ENCODE measurements around the gene OBP2B.

Gene OBP2B

DNA sequence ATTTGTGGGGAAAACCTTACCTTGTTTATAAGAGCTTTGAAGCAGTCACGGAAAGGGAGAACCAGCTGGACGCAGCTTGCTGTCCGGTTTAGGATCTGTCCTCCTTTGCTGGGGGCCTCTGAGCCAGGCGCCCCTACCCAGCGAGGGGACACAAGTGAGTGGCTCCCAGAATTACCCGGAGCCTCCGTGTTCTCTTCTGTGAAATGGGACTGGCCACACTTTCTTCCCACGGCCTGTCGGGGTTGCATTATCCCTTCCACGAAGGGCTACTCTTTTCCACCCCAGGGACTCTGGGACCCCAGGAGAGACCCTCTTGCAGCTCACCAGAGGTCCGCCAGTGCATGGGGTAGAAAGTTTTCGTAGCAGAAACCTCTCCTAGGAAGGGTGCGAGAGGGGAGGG lies 44.9 kb downstream of the OBP2B start:
- DNase-seq, result no peak

DNA sequence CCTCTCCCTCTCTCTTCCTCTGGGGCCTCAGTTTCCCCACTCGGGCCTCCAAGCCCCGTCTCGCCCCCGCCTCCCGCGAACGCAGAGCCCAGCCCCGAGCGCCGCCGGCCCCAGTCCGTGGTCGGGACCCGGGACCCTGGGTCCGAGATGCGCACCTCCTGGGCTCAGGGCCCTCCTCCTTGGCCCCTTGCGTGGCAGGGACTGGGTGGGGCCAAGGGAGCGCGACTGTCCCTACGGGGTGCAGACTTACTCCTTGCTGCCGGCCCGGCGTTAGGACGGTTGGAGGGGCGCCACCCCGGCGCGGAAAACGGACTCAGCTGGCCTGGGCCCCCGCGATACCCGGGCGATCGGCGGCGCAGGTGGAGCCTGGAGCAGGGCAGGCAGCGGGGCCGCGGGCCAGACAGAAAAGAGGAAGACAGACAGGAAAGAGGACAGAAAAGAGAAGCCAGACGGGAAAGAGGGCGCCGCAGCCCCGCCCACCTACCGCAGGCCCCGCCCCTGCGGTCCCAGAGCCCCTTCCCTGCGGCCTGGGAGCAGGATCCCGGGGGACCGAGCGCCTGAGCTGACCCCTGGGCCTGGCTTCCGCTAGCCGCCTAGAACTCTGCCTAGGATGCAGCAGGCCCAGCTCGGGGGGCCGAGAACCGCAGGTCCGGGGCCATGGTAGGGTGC lies 45.4 kb downstream of the OBP2B start, which contains the start of gene GBGT1:
TSS of gene GBGT1 (minus strand) at position 411 of the 669 bp plus-strand sequence. CDS start 1,502 bp downstream, outside the sequence.
- DNase-seq, result no peak

DNA sequence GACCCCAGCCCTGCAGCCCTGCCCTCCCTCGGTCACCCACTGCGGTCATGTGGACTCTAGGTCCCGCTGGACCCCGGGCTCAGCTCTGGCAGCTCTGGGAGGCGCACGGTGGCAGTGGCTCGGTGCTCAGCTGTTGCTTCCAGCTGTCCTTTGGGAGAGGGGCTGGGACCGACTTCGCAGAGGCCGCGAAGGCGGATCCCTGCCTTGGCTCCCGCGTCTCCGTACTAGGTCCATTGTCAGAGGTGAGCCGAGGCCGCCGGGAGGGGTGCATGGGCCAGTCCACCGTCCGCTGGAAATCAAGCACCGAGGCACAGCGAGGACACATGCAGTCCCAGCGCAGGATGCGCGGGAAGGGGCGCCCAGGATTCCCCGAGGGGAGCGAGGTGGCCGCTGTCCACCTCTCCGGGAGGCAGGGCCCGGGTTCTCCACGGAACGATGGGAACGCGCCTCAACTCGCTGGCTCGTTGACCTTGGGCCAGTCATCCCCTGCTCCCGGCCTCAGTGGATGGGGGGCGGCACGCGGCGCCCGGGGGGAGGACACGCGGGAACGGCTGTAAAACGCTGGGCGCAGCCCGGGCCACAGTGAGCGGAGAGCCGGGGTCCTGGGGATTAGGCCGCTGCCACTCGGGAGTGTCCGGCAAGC lies 46.1 kb downstream of the OBP2B start:
- DNase-seq, result no peak

DNA sequence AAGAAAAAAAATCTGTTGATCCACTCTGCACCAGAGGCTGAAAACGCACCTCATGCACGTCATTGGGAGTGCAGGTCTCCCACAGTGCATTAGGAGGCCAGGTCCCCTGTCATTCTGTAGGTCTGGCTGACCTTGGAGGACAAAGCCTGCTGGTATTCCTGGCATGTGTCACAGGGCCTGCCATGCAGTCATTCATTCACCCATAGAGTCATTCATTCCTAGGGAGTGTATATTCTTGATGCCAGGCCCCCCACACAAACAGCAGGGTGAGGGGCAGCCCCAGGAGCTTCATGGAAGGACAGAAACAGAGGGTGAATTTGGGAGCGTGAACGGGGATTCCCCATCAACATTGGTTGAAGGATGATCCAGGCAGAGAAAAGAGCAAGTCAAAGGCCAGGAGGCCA lies 47.5 kb downstream of the OBP2B start:
- no peak for DNase-seq

DNA sequence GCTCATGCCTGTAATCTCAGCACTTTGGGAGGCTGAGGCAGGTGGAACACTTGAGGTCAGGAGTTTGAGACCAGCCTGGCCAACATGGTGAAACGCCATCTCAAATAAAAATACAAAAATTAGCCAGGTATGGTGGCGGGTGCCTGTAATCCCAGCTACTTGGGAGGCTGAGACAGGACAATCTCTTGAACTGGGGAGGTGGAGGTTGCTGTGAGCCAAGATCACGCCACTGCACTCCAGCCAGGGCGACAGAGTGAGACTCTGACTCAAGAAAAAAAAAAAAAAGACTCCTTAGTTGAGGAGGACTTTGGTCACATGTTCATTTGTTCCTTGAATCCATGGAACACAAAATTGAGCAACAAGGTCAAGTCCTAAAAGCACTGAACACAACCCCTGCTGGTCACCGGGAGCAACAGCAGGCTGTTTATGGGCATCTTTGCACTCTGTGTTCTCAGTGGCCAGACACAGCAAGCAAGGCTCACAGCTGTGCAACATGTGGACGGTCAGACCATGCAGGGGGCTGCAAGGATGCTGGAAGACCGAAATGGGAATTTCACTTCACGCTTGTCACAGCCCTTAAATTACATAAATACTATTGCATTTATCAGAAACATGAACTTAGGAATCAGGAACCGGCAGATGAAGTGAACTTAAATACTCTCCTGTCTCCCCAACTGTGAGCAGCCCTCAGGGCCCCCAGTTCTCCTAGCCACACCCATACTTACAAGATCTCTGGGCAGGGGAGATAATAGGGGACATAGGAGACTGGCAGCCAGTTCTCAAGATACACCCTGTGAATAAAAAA lies 48.1 kb downstream of the OBP2B start:
- no peak for DNase-seq

DNA sequence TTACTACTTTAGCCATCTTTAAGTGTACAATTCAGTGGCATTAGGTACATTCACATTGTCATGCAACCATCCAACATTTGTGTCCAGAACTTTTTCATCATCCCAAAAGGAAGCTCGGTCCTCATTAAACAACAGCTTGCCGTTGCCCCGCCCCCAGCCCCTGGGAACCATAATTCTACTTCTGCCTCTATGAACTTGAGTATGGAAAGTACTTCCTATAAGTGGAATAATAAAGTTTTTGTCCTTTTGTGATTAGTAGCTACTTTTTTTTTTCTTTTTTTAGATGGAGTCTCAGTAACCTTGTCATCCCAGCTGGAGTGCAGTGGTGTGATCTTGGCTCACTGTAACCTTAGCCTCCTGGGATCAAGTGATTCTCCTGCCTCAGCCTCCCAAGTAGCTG lies 50.4 kb downstream of the OBP2B start:
- DNase-seq, result no peak
